Ascending aorta (tissue), 2 donors: Measurements from ENCODE around the gene CTSW. TPM values are rescaled to one million over a fixed set of nuclear protein-coding genes. Genes with fewer than 3 reads are reported as not detected.

Experiments
- DNase-seq, 2 donors: peaks; one replicate each; pipeline ENCODE4 v3.0.0-alpha.2; 2019; ENCODE audit warnings: low spot score in 2 of 2
- H3K27ac ChIP-seq, 2 donors: fragments of 200-600 bp; sonication (generic); one replicate each; pipeline ENCODE4 v1.5.1; 2016 to 2017; ENCODE audit warnings: mild to moderate bottlenecking in 1 of 2
- H3K27me3 ChIP-seq: fragments of 200-600 bp; sonication (generic); one replicate; pipeline ENCODE4 v1.5.1; 2017
- H3K36me3 ChIP-seq, 2 donors: fragments of 200-600 bp; sonication (generic); one replicate each; pipeline ENCODE4 v1.5.1; 2016
- H3K4me1 ChIP-seq, 2 donors: fragments of 200-600 bp; sonication (generic); one replicate each; pipeline ENCODE4 v1.5.1; 2016 to 2017; ENCODE audit warnings: mild to moderate bottlenecking in 1 of 2
- H3K4me3 ChIP-seq, 2 donors: fragments of 200-600 bp; sonication (generic); one replicate each; pipeline ENCODE4 v1.5.1; 2016 to 2017; ENCODE audit warnings: mild to moderate bottlenecking in 1 of 2
- H3K9me3 ChIP-seq, 2 donors: fragments of 200-600 bp; sonication (generic); one replicate each; pipeline ENCODE4 v1.5.1; 2016
- intact Hi-C: fragments of 100-400 bp; cut with DNase I; formaldehyde crosslinking; loops from one replicate; pipeline ENCODE4 v1.15.1; 2023
- total RNA-seq: library from RNA; depleted of rRNA; stranded (reverse); fragments of >200 nt; gene quantifications from one replicate; pipeline ENCODE4 v1.1.0, GENCODE V29; 2016
- TF ChIP-seq, protein P1 (sequence below), 3 experiments: fragments of 200-600 bp in 2 of 3; fragments of 450-650 bp in 1 of 3; sonication (generic) in 2 of 3; IDR thresholded peaks; one replicate each; pipeline ENCODE4 v1.5.1; 2016 to 2019; ENCODE audit warnings: antibody characterized with exemption in 3 of 3, mild to moderate bottlenecking in 1 of 3, moderate library complexity in 1 of 3

CTSW gene
- total RNA-seq, 1 donor from 2014 or later = not detected

DNA sequence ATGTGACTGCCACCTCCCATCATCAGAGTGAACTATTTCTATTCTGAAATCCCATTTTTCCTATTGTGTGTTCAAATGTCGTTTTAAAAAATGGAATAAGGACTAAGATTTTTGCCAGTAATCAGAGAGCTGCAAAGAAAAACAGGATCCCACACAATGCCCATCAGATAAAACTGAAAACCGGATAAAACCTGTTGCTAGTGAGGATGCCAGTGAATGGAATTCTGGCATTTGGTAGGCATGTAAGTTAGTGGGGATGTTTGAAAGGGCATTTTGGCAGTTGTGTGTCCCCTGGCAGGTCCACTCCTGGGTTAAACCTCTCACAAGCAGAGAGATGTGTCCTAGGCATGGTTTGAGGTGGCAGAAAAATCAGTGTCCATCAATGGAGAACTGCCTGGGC lies 45.8 kb downstream of the CTSW start:
- no peak overlapping the region for H3K4me3 ChIP-seq
- TF ChIP-seq, protein P1, sequence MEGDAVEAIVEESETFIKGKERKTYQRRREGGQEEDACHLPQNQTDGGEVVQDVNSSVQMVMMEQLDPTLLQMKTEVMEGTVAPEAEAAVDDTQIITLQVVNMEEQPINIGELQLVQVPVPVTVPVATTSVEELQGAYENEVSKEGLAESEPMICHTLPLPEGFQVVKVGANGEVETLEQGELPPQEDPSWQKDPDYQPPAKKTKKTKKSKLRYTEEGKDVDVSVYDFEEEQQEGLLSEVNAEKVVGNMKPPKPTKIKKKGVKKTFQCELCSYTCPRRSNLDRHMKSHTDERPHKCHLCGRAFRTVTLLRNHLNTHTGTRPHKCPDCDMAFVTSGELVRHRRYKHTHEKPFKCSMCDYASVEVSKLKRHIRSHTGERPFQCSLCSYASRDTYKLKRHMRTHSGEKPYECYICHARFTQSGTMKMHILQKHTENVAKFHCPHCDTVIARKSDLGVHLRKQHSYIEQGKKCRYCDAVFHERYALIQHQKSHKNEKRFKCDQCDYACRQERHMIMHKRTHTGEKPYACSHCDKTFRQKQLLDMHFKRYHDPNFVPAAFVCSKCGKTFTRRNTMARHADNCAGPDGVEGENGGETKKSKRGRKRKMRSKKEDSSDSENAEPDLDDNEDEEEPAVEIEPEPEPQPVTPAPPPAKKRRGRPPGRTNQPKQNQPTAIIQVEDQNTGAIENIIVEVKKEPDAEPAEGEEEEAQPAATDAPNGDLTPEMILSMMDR (IDR thresholded peaks at IDR 0.05) = no peak
- intact Hi-C loops = no loop called here
- peaks cover 12 to 20% of the 10 kb centered on the region in 2 donors for H3K36me3 ChIP-seq
- no peaks in the 10 kb centered on the region for H3K9me3 ChIP-seq
- no peaks in the 10 kb centered on the region for H3K27me3 ChIP-seq
- H3K27ac ChIP-seq = no peak overlapping the region
- DNase-seq = no peak
- H3K4me1 ChIP-seq = peaks cover 7 to 9% of the 10 kb centered on the region in 2 donors

DNA sequence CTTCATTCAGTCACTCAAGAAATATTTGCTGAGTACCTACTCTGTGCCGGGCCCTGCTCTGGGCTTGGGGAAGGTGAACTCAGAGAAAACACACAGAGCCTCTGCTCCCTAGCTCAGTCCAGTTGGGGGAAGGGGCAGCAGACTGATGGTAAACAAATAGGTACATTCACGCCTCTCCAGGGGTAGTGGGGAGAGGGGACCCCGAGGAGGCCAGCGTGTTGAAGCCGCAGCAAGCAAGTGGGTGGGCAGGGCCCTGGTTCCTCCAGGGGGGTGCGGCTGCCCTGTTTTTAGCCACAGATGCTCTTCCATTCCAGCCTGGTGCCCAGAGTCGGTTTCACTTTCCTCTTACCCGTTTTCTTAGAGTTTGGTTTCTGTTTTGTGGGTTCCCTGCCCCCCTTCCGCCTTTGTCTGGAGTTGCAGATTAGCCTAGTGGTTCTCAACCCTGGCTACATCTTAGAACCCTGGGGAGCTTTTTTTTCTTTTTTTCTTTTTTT lies 48.3 kb downstream of the CTSW start:
- DNase-seq = no peak
- intact Hi-C loops = no loop called here
- H3K27me3 ChIP-seq = no peaks in the 10 kb centered on the region
- no peaks in the 10 kb centered on the region for H3K4me1 ChIP-seq
- peak overlapping the region in 1 of 2 donors; percentile 9 for H3K4me3 ChIP-seq
- H3K27ac ChIP-seq = no peak overlapping the region
- no peaks in the 10 kb centered on the region for H3K9me3 ChIP-seq
- TF ChIP-seq, protein P1 (IDR thresholded peaks at IDR 0.05) = no peak
- peaks cover 1 to 3% of the 10 kb centered on the region in 2 donors for H3K36me3 ChIP-seq

DNA sequence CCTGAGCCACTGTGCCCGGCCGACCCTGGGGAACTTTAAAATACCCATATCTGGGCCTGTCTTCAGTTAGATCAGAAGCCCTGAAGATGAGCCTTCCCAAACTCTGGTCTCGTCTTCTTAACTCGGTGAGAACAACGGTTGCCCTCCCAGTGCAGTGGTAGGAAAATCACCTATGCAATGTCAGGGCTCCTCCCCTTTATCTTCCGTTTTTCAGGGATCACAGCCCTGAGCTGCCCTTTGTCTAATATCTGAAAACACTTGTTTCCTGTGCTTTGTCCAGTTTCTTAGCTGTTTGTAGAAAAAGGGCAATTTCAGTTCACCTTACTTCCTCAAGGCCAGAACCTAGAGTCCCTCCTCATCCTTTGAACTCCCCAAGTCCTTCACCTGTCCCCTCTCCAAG lies 49.0 kb downstream of the CTSW start:
- Histone ChIP-seq H3K27me3 (no peaks in the 10 kb centered on the region), H3K4me3 (no peak overlapping the region), H3K27ac (no peak overlapping the region), H3K9me3 (no peaks in the 10 kb centered on the region), H3K36me3 (no peaks in the 10 kb centered on the region), H3K4me1 (no peaks in the 10 kb centered on the region)
- DNase-seq = no peak
- intact Hi-C loops = no loop called here
- TF ChIP-seq, protein P1 (IDR thresholded peaks at IDR 0.05) = no peak

DNA sequence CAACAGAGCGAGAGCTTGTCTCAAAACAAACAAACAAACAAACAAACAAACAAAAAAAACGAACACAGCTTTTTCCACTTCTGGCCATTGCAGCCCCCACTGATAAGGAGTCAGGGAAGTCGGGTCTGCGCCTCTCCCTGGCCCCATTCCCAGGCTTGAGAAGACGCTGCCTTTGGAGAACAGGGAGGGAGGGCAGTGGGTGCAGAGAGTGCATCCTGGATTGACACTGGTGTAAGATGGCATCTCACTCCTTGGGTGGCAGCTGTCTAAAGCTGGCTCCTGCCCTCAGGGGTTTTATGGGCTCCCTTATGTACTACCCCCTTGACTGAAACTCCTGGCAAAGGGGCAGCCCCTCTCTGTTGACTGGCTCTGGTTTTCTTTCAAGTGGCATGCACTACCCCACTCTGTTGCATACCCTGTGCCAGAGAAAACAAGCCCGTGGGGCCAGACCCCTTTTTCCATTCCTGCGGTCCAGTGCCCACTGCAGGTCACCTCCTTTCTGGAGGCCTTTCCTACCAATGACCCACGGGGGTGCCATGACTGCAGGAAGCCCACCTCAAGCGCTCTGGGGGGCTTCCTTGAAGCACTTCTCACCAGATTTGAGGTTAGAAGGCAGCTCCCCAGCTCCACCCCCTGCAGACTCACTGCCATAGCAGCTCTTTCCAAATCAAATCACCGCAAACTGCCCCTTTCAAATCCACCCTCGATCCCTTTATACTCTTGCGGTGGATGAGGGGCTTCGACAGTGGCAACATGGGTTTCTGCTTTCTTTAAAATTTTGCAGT lies 52.3 kb downstream of the CTSW start:
- no peak overlapping the region for H3K27ac ChIP-seq
- intact Hi-C loops = no loop called here
- H3K4me1 ChIP-seq = no peaks in the 10 kb centered on the region
- DNase-seq = no peak
- no peak overlapping the region for H3K4me3 ChIP-seq
- H3K36me3 ChIP-seq = no peaks in the 10 kb centered on the region
- TF ChIP-seq, protein P1 (IDR thresholded peaks at IDR 0.05) = no peak
- no peaks in the 10 kb centered on the region for H3K27me3 ChIP-seq
- H3K9me3 ChIP-seq = no peaks in the 10 kb centered on the region

DNA sequence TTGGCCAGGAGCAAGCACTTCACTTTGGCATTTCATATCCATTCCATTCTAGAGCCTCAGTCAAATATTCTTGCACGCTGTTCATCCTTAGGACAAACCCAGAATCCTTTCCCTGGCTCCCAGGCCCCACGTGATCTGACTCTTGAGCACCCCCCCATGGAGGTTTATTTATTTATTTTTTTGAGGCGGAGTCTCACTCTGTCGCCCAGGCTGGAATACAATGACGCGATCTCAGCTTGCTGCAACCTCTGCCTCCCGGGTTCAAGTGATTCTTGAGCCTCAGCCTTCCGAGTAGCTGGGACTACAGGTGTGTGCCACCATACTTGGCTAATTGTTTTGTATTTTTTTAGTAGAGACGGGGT lies 52.9 kb downstream of the CTSW start:
- H3K9me3 ChIP-seq = no peaks in the 10 kb centered on the region
- no peak overlapping the region for H3K27ac ChIP-seq
- H3K27me3 ChIP-seq = no peaks in the 10 kb centered on the region
- TF ChIP-seq, protein P1 (IDR thresholded peaks at IDR 0.05) = no peak
- no peaks in the 10 kb centered on the region for H3K4me1 ChIP-seq
- intact Hi-C loops = no loop called here
- no peak overlapping the region for H3K4me3 ChIP-seq
- no peaks in the 10 kb centered on the region for H3K36me3 ChIP-seq
- DNase-seq = no peak

Other genes with a start within 250 kb of the CTSW start
- 145 TPM for gene SIPA1, start 241.7 kb upstream of the CTSW start, total RNA-seq
- gene RELA, start 216.9 kb upstream of the CTSW start, total RNA-seq = 115 TPM
- gene KAT5, start 167.6 kb upstream of the CTSW start, total RNA-seq = 31.0 TPM
- 155 TPM for gene RNASEH2C, start 159.0 kb upstream of the CTSW start, total RNA-seq
- 31.8 TPM for gene AP5B1, start 98.9 kb upstream of the CTSW start, total RNA-seq
- not detected for gene OVOL1, start 92.8 kb upstream of the CTSW start, total RNA-seq
- not detected for gene SNX32, start 45.9 kb upstream of the CTSW start, total RNA-seq
- gene CFL1, start 21.7 kb upstream of the CTSW start, total RNA-seq = 974 TPM
- gene MUS81, start 19.4 kb upstream of the CTSW start, total RNA-seq = 45.0 TPM
- gene EFEMP2, start 7.0 kb upstream of the CTSW start, total RNA-seq = 92.8 TPM
- 57.2 TPM for gene FIBP, start 8.6 kb downstream of the CTSW start, total RNA-seq
- 184 TPM for gene CCDC85B, start 10.8 kb downstream of the CTSW start, total RNA-seq
- 123 TPM for gene FOSL1, start 20.6 kb downstream of the CTSW start, total RNA-seq
- gene C11orf68, start 39.2 kb downstream of the CTSW start, total RNA-seq = 25.3 TPM
- 135 TPM for gene DRAP1, start 39.6 kb downstream of the CTSW start, total RNA-seq
- not detected for gene TSGA10IP, start 65.6 kb downstream of the CTSW start, total RNA-seq
- 28.4 TPM for gene SART1, start 81.9 kb downstream of the CTSW start, total RNA-seq
- 15.6 TPM for gene EIF1AD, start 122.3 kb downstream of the CTSW start, total RNA-seq
- gene BANF1, start 122.7 kb downstream of the CTSW start, total RNA-seq = 11.7 TPM
- 4.4 TPM for gene CST6, start 132.2 kb downstream of the CTSW start, total RNA-seq
- not detected for gene CATSPER1, start 146.6 kb downstream of the CTSW start, total RNA-seq
- gene GAL3ST3, start 169.3 kb downstream of the CTSW start, total RNA-seq = not detected
- gene SF3B2, start 172.5 kb downstream of the CTSW start, total RNA-seq = 128 TPM
- gene PACS1, start 190.4 kb downstream of the CTSW start, total RNA-seq = 138 TPM